GM12891 (cell line): ENCODE measurements around the gene TH.
"Not testable (repeated sequence)": the region's sequence is repeated elsewhere in the genome, so short reads cannot be mapped to it uniquely, and the experiment has no call there.

Source experiments
- DNase-seq: peaks from one replicate; pipeline ENCODE4 v3.0.0; 2011; ENCODE audit warnings: low spot score; ENCODE audit not compliant: insufficient read length
- FAIRE-seq: peaks from 2 replicates; lab custom pipeline; 2011; peaks lifted over from hg19 to GRCh38; lab: Jason Lieb, UNC
- PAX5 ChIP-seq: IDR thresholded peaks from 2 replicates; pipeline ENCODE4 v1.6.1; 2011; ENCODE audit warnings: low read length, moderate library complexity, mild to moderate bottlenecking; ENCODE audit not compliant: insufficient read depth, severe bottlenecking
- POLR2A ChIP-seq: IDR thresholded peaks from 2 replicates; pipeline ENCODE4 v1.6.1; 2011; ENCODE audit warnings: low read depth, low read length, control low read depth
- POLR2AphosphoS5 ChIP-seq: IDR thresholded peaks from 2 replicates; pipeline ENCODE4 v1.6.1; 2011; ENCODE audit warnings: low read depth, low read length, control low read depth
- POU2F2 ChIP-seq: IDR thresholded peaks from 2 replicates; pipeline ENCODE4 v1.6.1; 2011; ENCODE audit warnings: low read depth, mild to moderate bottlenecking, control low read depth, low read length, moderate library complexity
- SPI1 ChIP-seq: IDR thresholded peaks from 2 replicates; pipeline ENCODE4 v1.6.1; 2011; ENCODE audit warnings: low read depth, low read length, control low read depth
- TAF1 ChIP-seq: IDR thresholded peaks from 2 replicates; pipeline ENCODE4 v1.6.1; 2011; ENCODE audit warnings: low read depth, low read length, control low read depth

Gene TH

GRCh38 chr11:2196970-2197770, 25.6 kb upstream of the TH start:
- peak; percentile 38 for FAIRE-seq
- peak; percentile 82 for DNase-seq
- no peak for TF ChIP-seq POLR2A
- TF ChIP-seq POLR2AphosphoS5 = no peak
- TF ChIP-seq TAF1 = no peak
- TF ChIP-seq POU2F2 = no peak
- TF ChIP-seq PAX5 = no peak
- no peak for TF ChIP-seq SPI1

DNA sequence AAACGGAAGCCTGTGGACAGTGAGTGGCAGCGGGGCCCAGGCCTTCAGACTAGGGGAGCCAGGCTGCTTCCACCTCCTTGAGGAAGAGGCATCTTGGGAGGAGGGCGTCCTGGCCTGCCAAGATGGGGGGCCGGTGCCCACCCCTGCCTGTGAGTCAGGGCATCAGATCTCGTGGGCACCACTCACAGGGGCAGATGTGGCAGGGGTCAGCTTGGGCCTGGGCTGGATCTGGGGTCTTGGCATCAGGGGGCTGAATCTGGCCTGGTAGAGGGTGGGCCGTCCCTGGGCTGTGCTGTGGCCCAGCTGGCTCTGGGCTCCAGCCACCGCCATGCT, 24.1 kb upstream of the TH start:
- DNase-seq = no peak
- FAIRE-seq = no peak
- TF ChIP-seq POU2F2 (no peak), POLR2AphosphoS5 (no peak), PAX5 (no peak), TAF1 (no peak), POLR2A (no peak), SPI1 (no peak)

DNA sequence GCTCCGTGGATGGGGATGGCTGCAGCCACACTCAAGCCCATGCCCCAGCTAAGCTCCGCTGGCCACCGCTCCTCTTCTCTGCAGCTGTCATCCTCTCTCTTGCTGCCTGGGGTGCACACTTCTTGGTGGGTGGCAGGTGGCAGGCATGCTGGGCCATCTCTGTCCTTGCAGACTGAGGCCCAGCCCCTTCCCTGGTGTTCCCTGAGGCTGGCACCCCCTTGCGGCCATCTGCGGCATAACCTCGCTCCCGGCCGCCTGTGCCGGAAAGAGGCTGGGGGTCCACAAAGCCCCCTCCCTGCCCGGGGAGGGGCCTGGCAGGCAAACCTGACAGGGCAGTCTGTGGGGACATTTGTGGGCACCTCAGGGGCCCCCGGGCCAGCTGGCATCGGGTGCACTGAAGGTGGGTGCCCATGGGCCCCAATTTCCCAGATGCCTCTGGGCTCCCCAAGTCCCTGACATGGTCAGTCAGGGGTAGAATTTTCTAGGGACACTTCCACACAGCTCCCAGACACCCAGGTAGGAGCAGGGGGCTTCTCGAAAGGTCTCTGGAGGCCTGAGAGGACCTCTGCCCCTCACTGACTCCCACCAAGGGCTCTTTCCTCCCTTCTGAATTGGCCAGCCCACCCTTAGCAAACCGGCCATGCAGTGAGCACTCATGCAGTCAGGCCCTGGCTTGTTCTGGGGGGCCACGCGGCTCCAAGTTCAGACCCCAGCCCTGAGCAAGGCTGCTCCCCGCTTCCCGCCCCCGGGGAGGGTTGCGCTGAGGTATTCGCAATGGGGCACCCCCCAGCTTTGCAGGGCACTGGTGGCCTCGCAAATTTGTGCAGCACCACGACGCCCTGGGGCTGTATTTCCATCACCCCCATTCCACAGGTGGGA, 23.5 kb upstream of the TH start:
- FAIRE-seq (peak; percentile 55), DNase-seq (peak; percentile 72)
- TF ChIP-seq PAX5 = no peak
- TF ChIP-seq POLR2AphosphoS5 = no peak
- TF ChIP-seq POLR2A = no peak
- no peak for TF ChIP-seq SPI1

GRCh38 chr11:2193888-2194595, 22.4 kb upstream of the TH start:
- FAIRE-seq, DNase-seq: not testable (repeated sequence)

- FAIRE-seq = no peak
- DNase-seq = no peak
- TF ChIP-seq PAX5 (no peak), POLR2AphosphoS5 (no peak), SPI1 (no peak), POU2F2 (no peak), TAF1 (no peak), POLR2A (no peak)
These were observed 21.7 kb upstream of the TH start for GRCh38 chr11:2193099-2193887.

GRCh38 chr11:2192435-2192834, 20.8 kb upstream of the TH start:
- no peak for FAIRE-seq
- no peak for TF ChIP-seq POU2F2
- no peak for TF ChIP-seq PAX5
- no peak for TF ChIP-seq POLR2A
- TF ChIP-seq SPI1 = no peak
- no peak for TF ChIP-seq TAF1
- TF ChIP-seq POLR2AphosphoS5 = no peak
- DNase-seq = no peak

DNA sequence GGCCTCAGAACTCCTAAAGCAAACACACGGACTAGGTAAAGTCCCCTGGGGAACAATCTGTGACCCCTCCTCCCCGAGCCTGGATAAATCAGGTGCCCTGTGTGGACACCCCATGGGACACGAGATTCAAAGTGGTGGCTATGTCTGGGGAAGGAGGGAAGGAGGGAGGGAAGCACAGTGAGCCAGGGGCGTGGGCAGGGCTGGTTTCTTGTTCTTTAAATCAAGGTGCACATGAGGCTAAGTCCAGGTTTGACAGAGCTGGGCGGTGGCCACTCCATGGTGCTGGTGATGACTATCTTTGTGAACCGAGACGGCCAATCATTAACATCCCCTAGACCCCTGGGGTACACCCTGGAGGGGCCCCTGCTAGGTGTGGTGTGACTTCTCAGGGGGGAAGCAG, 20.3 kb upstream of the TH start:
- DNase-seq = no peak
- no peak for FAIRE-seq
- TF ChIP-seq PAX5 (no peak), POU2F2 (no peak), POLR2A (no peak), TAF1 (no peak), SPI1 (no peak), POLR2AphosphoS5 (no peak)

DNA sequence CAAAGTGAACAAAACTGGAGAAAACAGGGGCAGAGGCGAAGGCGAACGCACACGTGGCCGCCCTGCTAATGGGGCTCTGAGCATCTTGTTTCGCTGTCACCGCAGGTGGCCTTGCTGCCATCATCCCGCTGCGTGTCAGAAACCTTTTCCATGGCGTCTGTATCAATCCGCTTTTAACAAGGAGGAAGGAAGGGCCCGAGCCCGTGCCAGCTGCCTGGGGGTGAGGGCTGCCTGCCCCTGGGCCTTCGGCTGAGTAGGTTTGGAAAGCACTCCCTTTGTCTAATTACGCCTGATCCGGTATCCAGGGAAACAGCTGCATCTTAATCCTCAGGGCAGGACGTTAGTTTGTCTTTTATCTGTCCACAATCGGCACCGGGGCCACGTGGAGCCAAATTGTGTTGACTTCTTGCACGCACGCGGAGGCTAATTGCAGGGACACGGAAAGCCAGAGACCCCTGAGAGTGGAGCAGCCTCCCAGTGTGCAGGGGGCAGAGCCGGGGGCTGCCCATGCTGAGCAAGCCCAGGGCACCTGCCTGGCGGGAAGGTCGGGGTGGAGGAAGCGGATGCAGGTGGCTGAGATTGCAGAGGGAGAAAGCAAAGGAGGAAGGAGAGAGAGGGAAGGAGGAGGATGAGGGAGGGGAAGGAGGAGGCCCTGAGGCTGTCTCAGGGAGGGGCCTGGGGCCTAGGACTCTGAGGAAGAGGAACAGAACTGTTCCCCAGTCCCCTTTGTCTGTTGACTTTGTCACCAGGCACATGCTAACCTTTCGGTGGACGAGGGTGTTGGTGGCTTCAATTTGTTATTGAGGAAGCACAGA, 19.2 kb upstream of the TH start:
- FAIRE-seq (no peak), DNase-seq (no peak)
- TF ChIP-seq POU2F2 = no peak
- no peak for TF ChIP-seq POLR2A
- TF ChIP-seq TAF1 = no peak
- TF ChIP-seq SPI1 = no peak
- no peak for TF ChIP-seq POLR2AphosphoS5
- no peak for TF ChIP-seq PAX5
